Head of caudate nucleus (tissue), 42 donors: ENCODE data around the gene CNGA1.
"Not testable (repeated sequence)": the region's sequence is repeated elsewhere in the genome, so short reads cannot be mapped to it uniquely, and the experiment has no call there.

Source experiments
- DNase-seq, 42 donors: peaks; one replicate each; pipeline versions ENCODE4 v3.0.0 to v3.0.0-alpha.2; 2020 to 2021; ENCODE audit warnings: mixed read lengths in 7 of 42
- intact Hi-C: fragments of 100-400 bp; cut with DNase I; formaldehyde crosslinking; loops from one replicate; pipeline ENCODE4 v1.15.0; 2022

Gene CNGA1

GRCh38 chr4:47917163-47917562 lies 99.3 kb downstream of the CNGA1 start:
- intact Hi-C loops, DNase-seq: not testable (repeated sequence)

GRCh38 chr4:47915378-47915777 lies 101.1 kb downstream of the CNGA1 start:
- DNase-seq: no peak
- intact Hi-C loops: no loop called here

GRCh38 chr4:47914926-47915237 lies 101.6 kb downstream of the CNGA1 start:
- intact Hi-C loops: no loop called here
- no peak for DNase-seq

- intact Hi-C loops: no loop called here
- DNase-seq: peak; percentile 94 to 99 (median 98)
These were observed 102.1 kb downstream of the CNGA1 start, which contains the start of gene NFXL1 for GRCh38 chr4:47914220-47914925. Gene NFXL1, minus strand, starts transcription at chr4:47914583. Its CDS starts 380 bp downstream, at chr4:47914203.

- DNase-seq: peak; percentile 24 to 86 (median 64)
- intact Hi-C loops: no loop called here
These were observed 102.6 kb downstream of the CNGA1 start for GRCh38 chr4:47913861-47914219.

- intact Hi-C loops: no loop called here
- no peak for DNase-seq
These were observed 103.2 kb downstream of the CNGA1 start for GRCh38 chr4:47913330-47913729.

GRCh38 chr4:47907089-47907646 lies 109.3 kb downstream of the CNGA1 start:
- intact Hi-C loops: no loop called here
- no peak for DNase-seq

- no peak for DNase-seq
- intact Hi-C loops: no loop called here
These were observed 116.8 kb downstream of the CNGA1 start for GRCh38 chr4:47899639-47900038.

- no peak for DNase-seq
- intact Hi-C loops: no loop called here
These were observed 124.6 kb downstream of the CNGA1 start for GRCh38 chr4:47891928-47892327.
